G401 (cell line): Measurements from ENCODE around the gene NXF1. TPM values are rescaled to one million over a fixed set of nuclear protein-coding genes. Genes with fewer than 3 reads are reported as not detected.
A peak's percentile ranks its signal among the peaks of the same experiment; 100 is the strongest.
"Not testable (repeated sequence)": the region's sequence is repeated elsewhere in the genome, so short reads cannot be mapped to it uniquely, and the experiment has no call there.

Source experiments
- DNase-seq: peaks from one replicate; pipeline ENCODE4 v3.0.0-alpha.2; 2015; ENCODE audit warnings: low spot score
- in situ Hi-C: cut with HindIII; loops from 2 replicates; pipeline ENCODE4 v1.10.0; 2016; ENCODE audit warnings: low sequenced_read_pairs, mixed read lengths
- total RNA-seq: library from RNA; depleted of rRNA; stranded (reverse); fragments of >200 nt; shearing (Covaris generic); gene quantifications from 2 replicates; pipeline ENCODE4 v1.2.3, GENCODE V29; 2014

The NXF1 gene
- total RNA-seq, 1 experiment from 2014 or later = 23.3 TPM

GRCh38 chr11:62835336-62835735 is 30.1 kb upstream of the NXF1 start:
- no peak for DNase-seq
- in situ Hi-C loops = no loop called here

- in situ Hi-C loops = no loop called here
- DNase-seq = no peak
Observed at GRCh38 chr11:62832336-62833234, 27.3 kb upstream of the NXF1 start, which contains the start of gene TEX54. Gene TEX54 (minus strand): TSS chr11:62832841.

- in situ Hi-C loops = no loop called here
- peak; percentile 99 for DNase-seq
Observed at GRCh38 chr11:62831520-62832335, 26.5 kb upstream of the NXF1 start, which contains the start of gene STX5. Gene STX5 (minus strand): TSS chr11:62832051. CDS start chr11:62831243, 808 bp downstream.

GRCh38 chr11:62830904-62831519 is 25.8 kb upstream of the NXF1 start:
- no peak for DNase-seq
- in situ Hi-C loops = no loop called here

- in situ Hi-C loops, DNase-seq: not testable (repeated sequence)
Observed at GRCh38 chr11:62828130-62828529, 22.9 kb upstream of the NXF1 start.

DNA sequence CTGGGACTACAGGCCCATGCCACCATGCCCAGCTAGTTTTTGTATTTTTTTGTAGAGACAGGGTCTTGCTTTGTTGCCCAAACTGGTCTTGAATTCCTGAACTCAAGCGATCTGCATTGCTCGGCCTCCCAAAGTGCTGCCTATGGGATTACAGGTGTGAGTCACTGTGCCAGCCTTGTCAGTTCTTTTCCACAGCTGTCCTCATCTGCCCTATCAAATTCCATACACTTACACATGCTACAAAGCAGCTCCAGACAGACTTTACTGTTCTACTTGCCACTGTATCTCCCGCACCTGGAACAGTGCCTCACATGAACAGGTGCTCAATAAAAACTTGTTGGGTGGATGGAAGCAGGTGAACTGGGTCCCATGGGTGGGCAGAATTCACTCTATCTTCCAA is 18.4 kb upstream of the NXF1 start:
- in situ Hi-C loops = no loop called here
- no peak for DNase-seq

DNA sequence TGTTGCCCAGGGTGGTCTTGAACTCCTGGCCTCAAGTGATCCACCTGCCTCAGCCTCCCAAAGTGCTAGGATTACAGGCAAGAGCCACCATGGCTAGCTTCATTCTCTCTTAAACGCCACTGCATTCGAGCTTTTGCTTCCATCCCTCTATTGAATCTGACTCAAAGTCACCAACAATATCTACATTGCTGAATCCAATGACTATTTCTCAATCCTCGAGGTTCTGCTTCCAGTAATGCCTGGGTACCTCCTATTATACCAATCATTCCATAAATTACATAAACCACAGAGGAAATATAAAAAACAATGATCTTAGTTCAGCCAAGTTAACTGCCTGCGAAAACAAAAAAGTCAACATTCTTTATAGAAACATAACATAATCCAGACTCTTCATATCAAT is 11.9 kb upstream of the NXF1 start:
- in situ Hi-C loops = no loop called here
- no peak for DNase-seq

GRCh38 chr11:62816557-62816956 is 11.3 kb upstream of the NXF1 start:
- in situ Hi-C loops = no loop called here
- DNase-seq = no peak

- in situ Hi-C loops = no loop called here
- DNase-seq = no peak
Observed at GRCh38 chr11:62811659-62812058, 6.4 kb upstream of the NXF1 start.

- no peak for DNase-seq
- in situ Hi-C loops = no loop called here
Observed at GRCh38 chr11:62810748-62811147, 5.5 kb upstream of the NXF1 start.

- no peak for DNase-seq
- in situ Hi-C loops = no loop called here
Observed at GRCh38 chr11:62806611-62807121, 1.4 kb upstream of the NXF1 start.

DNA sequence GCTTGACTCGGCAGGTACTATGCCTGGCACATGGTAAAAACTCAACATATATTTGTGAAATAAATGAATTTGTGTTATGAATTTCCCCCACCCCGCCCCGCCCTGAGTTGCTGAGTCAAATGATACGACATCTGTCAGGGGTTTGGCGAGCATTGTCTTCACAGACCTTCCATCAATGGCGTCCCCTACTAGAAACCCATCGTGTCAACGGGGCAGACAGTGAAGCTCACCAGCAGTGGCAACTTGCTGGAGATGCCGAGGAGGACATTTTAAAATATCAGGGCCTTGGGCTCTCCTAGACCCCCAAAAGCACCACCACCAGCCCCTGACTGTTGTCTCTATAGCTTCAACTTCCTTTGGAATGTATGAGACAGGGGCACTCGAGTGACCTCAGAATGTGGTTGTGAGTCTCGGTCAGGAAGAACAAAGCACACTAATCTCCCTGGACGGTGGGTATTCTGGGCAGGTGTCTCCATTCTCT is 761 bp upstream of the NXF1 start:
- no peak for DNase-seq
- in situ Hi-C loops = no loop called here

- in situ Hi-C loops = no loop called here
- DNase-seq = no peak
Observed at GRCh38 chr11:62804310-62805075, 747 bp downstream of the NXF1 start.

DNA sequence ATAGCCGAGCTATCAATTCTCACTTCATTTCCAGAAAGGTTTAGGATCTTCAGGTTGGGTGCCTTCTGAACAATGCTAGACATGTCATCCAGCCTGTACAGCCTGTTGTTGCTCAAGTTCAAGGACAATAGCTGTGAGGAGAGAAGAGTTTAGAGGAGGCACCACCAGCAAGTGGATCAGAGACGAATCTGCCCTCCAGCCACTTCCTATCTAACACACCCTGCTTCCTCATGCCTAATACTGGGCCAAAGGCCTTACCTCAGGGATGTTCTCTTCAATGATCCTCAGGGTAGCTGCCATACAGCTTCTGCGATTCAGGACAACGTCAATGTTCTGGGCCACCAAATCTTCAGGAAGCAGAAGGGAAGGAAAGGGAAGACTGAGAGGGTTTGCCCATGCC is 4.2 kb downstream of the NXF1 start:
- in situ Hi-C loops = no loop called here
- no peak for DNase-seq

GRCh38 chr11:62799486-62799885 is 5.8 kb downstream of the NXF1 start:
- no peak for DNase-seq
- in situ Hi-C loops = no loop called here

- in situ Hi-C loops = no loop called here
- DNase-seq = no peak
Observed at GRCh38 chr11:62796281-62796680, 9.0 kb downstream of the NXF1 start.

GRCh38 chr11:62794201-62794775 is 11.0 kb downstream of the NXF1 start:
- DNase-seq = no peak
- in situ Hi-C loops = no loop called here

- in situ Hi-C loops = no loop called here
- DNase-seq = no peak
Observed at GRCh38 chr11:62792202-62792575, 13.1 kb downstream of the NXF1 start.
